ENCODE measurements around the gene SLC17A9.

DNA sequence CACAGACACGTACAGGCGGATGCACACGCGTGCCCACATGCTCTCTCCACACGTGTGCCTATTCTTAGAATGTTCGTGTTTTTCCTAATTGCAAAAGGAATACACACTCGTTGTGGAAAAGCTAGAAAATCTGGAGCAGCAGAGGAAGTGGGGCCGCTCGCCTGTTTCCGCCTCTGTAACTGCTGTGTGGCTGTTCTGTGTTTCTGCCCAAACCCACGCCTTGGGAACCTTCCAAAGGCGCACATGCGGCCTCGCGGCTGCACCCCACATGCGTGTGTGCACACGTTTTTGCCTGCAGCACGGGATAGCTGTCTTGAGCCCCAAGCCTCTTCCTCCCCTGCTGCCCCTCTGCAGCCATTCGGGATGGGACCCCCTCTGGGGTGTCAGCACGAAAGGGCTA lies 12.2 kb downstream of the SLC17A9 start:
- TF ChIP-seq, protein P1, sequence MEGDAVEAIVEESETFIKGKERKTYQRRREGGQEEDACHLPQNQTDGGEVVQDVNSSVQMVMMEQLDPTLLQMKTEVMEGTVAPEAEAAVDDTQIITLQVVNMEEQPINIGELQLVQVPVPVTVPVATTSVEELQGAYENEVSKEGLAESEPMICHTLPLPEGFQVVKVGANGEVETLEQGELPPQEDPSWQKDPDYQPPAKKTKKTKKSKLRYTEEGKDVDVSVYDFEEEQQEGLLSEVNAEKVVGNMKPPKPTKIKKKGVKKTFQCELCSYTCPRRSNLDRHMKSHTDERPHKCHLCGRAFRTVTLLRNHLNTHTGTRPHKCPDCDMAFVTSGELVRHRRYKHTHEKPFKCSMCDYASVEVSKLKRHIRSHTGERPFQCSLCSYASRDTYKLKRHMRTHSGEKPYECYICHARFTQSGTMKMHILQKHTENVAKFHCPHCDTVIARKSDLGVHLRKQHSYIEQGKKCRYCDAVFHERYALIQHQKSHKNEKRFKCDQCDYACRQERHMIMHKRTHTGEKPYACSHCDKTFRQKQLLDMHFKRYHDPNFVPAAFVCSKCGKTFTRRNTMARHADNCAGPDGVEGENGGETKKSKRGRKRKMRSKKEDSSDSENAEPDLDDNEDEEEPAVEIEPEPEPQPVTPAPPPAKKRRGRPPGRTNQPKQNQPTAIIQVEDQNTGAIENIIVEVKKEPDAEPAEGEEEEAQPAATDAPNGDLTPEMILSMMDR (conservative IDR thresholded peaks at IDR 0.05) = no peak
- TF ChIP-seq EZH2 (IDR thresholded peaks at IDR 0.05; ENCODE audit: low read depth) = no peak

All from PC-9 (cell line).